ENCODE results near the gene ASXL3.

GRCh38 chr18:33593261-33593660 is 15.2 kb downstream of the ASXL3 start:
- TF ChIP-seq CTCF (conservative IDR thresholded peaks at IDR 0.05; ENCODE audit: low read depth, low read length) = no peak
- TF ChIP-seq EZH2phosphoT487 (IDR thresholded peaks at IDR 0.05; ENCODE audit: borderline replicate concordance, low read length) = no peak
